GM18502 (cell line): ENCODE results near the gene CPNE4.

Source experiments
- ATAC-seq: cut with Tn5 transposase; IDR thresholded peaks from one replicate; pipeline ENCODE4 v1.9.1; 2021; ENCODE audit warnings: mild to moderate bottlenecking; ENCODE audit not compliant: unreplicated experiment, poor library complexity

Gene CPNE4

DNA sequence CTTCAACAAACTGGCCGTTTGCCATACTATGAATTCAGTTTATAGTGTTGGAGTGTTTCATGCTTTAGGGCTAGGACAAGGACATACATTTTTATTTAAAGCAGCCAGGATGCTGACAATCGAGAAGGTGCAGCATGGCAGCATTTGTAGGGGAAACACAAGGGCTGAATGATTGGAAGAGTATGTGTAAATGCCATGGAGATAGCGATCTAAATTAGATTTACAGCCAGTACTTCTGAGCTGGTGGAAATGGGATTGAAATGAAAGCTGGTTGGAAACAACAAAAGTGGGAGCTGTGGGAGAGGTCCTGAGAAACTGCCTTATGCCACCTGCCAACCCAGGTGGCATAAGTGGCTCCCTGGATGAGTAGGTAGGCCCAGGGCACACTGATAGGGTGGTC lies 322.2 kb downstream of the CPNE4 start:
- no peak for ATAC-seq

DNA sequence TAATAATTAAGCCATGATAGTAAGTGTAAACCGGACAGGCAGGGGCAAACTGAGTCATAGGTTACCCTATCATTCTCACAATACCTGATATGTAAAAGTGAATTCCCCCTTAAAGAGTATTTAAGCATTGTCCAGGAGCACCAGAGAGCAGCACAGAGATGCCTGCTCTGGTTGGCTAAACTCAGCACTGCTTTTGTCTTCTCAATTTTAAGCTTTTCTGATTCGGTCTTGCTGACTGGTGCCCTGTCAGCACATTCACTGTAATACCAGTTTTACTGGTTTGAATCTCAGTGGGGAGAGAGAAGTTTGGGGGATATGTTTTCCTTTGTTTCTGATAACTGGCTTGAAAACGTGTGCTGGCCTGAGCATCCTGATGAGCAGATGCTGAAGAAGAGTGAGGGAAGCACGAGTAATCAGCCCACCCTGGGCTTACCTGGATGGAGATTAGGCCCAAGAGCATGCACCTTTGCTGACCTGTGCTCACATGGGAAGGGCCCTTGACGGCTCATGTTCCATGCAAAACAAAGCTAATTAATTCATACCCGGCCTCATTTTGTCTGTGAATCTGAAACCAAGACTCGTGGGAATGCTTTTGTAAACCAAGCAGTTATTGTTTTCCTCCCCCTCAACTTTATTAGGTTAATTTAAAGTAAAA lies 323.6 kb downstream of the CPNE4 start:
- no peak for ATAC-seq

DNA sequence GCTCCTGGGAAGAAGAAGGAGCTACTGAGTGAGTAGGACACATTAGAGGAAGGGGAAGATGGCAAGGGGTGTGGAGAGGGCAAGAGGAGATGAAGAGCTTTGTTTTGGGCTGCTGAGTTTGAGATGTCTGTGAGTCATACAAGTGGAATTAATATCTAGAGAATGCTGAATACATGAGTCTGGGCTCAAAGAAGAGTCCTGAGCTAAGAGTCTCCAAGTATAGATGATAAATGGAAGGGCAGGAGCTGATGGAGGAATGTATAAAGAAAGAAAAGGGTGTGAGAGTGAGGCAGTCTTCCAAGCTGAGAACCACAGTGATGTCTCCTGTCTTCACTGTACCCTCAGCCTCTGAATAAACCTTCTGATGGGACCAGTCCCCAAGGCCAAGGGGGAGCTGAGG lies 326.6 kb downstream of the CPNE4 start:
- ATAC-seq: no peak

DNA sequence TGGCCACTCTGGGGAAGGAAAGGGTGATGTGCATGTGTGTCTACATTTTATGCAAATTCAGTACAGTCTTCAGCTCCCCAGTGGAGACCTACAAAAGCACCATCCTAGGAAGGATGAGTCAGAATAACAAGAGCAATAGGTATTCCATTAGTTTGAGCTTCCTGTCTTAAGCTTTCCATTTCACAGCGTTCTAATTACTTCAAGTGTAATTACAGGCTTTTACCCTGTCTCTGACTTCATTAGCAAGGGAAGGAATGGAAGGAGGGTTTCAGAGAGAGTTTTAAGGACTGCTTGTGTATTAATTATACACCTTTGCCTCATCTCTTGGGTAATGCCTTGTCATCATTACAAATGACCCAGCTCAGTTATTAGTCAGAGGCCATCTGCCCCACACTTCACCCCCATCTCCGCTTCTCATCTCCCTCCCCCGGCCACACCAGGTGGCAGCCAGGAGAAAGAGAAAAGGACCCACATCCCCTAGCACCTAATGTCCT lies 329.2 kb downstream of the CPNE4 start:
- peak; percentile 87 for ATAC-seq

DNA sequence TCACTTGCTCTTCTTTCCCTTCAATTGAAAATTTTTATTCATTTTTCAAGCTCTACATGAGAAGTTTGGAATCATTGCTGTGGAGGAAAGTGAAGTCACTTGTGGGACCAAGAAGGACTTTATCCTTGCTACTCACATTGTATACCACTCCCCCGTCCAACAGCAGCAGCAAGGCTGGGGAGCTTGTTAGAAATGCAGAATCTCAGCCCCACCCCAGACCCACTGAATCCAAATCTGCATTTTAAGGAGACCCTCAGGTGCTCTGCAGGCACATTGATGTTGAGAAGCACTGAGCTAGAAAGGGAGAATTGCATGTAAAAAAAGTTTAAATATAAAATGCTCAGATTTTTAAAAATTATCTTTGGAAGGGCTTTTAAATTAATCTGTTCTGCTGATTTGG lies 329.7 kb downstream of the CPNE4 start:
- ATAC-seq: no peak

DNA sequence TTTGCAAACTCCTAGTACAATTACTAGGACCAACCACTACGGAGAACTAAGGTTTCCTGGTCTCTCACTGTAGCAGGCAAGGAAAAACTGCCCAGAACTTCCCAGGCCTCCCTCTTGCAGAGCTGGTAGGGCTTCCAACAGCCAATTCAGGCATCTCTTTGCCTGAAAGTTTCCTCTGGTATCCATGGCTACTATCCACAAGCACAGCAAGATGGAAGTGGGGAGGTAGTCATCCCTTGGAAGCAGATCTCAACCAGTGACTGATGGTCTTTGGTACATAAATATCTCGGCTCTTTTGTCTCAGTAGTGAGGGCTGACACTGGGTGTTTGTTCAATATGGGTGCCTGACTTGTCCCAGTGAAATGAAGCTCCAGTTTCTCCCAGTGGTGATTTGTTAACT lies 330.7 kb downstream of the CPNE4 start:
- ATAC-seq: no peak

DNA sequence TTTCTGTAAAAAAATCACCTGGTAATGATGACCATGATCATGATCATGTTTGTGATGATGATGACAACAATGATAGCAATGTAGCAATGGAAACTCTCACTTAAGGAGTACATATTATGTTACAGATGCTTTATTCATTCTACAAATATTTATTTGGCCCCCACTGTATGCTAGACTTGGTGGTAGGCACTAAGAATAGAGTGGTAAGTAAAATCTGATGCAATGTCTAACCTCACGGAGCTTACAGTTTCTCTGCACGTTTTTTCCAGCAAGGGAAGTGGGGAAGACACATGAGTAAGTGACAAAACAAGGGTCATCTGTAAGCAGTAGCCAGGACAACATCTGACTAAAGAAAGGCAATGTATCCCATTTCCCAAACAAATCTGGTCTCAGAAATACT lies 332.7 kb downstream of the CPNE4 start:
- ATAC-seq: no peak

DNA sequence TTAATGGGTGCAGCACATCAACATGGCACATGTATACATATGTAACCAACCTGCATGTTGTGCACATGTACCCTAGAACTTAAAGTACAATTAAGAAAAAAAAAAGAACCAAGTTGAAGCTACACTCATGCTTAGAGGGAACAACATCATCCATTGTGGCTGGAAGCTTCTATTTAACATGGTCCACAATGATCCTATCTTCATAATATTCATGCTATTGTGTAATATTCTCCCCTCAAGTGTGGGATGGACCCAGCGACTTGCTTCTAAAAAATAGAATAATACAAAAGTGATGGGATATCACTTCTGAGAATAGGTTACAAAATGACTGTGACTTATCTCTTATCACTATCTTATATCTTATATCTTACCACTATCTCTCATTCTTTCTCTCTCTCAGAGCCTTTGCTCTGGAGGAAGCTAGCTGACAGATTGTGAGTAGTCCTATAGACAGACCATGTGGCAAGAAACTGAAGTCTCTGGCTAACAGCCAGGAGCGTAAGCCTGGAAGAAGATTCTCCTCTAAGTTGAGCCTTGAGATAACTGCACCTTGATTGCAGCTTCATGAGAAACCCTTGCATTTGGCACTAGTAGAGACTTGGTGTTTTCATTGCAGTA lies 333.6 kb downstream of the CPNE4 start:
- ATAC-seq: no peak

DNA sequence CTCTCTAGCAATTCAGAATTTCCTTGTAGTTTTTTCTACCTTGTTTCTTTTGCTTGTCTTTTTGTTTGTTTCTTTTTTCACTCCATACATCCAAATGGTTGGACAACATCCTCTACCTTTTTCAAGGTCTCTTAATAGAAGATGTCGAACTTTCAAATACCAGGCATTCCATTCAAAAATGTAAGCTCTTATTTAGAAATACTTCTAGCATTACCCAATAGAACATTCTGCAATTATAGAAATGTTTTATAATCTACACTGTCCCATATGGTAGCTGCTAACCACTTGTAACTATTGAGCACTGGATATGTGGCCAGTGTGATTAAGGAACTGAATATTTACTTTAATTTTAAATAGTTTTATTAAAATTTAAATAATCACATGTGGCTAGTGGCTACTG lies 335.8 kb downstream of the CPNE4 start:
- no peak for ATAC-seq

DNA sequence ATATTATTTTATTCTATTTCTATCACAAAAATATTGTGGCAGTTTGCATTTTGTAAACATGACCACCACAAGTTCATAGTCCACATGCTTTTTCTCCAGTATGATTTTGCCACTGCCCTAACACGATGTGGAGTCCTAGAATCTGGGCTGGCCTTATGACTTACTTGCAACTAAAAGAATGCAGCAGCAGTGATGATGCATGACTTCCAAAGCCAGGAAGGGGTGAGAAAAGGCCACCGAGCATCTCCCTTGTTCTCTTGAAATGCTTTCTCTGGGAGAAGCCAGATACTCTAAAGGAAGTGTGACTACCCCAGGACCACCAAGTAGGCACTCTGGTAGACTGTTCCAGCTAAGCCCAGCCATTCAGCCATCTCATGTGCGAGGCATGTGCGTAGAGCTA lies 340.4 kb downstream of the CPNE4 start:
- no peak for ATAC-seq

DNA sequence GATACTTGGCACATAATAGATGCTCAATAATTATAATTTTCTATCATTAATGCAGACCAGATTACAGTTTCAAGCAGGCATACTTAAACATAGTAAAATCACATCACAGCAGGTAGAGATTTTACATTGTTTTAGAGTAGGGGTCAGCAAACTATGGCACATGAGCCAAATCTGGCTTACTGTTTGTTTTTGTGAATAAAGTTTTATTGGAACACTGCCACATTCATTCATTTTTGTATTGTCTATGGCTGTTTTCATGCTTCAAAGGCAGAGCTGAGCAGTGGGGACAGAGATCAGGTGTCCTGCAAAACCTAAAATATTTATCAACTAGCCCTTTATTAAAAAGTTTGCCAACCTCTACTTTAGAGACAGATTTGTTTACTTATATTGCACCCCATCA lies 342.5 kb downstream of the CPNE4 start:
- no peak for ATAC-seq

DNA sequence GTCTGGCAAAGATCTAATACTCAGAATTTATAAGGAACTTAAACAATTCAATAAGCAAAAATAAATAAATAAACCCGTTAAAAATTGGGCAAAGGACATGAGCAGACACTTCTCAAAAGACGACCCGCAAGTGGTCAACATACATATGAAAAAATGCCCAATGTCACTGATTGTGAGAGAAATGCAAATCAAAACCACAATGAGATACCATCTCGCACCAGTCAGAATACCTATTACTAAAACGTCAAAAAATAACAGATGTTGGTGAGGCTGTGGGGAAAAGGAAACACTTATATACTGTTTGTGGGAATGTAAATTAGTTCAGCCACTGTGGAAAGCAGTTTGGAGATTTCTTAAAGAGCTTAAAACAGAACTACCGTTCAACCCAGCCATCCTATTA lies 344.0 kb downstream of the CPNE4 start:
- peak; percentile 71 for ATAC-seq

DNA sequence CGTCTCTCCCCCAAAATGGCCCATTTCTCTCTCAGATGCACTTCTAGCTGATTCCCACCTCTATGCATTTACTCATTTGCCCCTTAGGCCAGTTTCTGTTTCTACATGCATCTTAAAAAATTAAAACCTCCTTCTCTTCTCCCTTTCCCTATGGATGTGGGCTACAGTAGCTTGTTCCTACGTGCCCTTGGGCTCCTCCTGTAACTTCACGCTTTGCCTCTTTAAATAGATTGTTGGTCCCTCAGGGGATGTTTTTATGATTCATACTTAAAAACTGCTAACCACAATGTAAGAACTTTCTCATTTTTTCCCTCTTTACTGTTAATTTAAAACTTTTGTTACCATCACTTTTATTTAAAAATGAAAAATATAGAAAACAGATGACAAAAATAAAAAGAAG lies 346.4 kb downstream of the CPNE4 start:
- no peak for ATAC-seq

DNA sequence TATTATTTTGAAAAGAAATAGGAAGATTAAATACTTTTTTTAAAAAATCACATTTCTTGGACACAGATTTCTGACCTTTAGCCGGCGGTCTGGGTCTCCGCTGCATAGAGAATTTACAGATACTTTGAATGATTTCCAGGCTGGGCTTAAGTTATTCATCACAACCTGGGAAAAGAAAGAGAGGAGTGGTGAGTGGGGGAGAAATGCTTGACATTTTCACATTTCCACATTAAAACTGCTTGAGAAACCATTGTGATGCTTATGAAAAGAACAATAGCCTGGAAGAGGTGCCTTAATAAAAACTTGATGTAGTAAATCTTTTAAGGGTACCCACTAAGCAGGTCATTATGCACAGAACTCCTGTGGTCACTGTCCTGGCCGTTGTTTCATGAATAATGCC lies 365.2 kb downstream of the CPNE4 start:
- ATAC-seq: no peak

DNA sequence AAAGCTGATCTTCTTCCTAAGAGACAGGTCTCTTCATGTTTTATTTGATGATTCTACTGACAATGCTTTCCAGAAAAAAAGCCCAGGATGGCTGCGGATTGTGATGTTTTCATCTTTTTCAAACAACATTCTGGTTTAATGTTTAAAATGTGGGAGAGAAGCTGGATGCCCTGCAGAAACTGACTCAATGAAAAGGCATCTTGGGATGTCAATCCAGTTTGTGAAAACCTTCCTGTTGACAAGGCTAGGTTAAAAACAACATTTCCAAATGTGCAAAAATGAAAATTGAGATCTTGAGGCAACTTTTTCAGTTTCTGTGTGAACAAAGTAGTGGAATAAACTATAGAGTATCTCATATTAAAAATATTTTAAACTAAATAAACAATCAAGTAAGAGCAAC lies 376.0 kb downstream of the CPNE4 start:
- ATAC-seq: no peak

DNA sequence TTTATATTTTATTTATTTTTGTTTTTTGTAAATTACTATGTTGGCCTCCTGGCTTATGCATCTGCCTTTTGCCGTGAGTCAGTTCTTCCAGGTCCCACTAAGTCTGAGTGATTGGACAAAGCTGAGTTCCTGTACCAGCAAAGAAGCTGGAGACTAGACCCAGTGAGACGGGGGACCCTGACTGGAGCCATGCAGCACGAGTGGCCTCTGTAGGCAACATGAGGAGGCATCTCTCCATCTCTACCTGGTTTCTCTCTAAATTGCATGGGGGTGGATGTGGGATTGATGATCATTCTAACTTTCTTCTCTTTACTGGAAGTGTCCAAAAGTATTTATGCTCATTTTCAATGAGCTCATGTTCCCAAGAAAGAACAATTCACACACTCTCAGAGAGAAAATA lies 376.7 kb downstream of the CPNE4 start:
- ATAC-seq: no peak

DNA sequence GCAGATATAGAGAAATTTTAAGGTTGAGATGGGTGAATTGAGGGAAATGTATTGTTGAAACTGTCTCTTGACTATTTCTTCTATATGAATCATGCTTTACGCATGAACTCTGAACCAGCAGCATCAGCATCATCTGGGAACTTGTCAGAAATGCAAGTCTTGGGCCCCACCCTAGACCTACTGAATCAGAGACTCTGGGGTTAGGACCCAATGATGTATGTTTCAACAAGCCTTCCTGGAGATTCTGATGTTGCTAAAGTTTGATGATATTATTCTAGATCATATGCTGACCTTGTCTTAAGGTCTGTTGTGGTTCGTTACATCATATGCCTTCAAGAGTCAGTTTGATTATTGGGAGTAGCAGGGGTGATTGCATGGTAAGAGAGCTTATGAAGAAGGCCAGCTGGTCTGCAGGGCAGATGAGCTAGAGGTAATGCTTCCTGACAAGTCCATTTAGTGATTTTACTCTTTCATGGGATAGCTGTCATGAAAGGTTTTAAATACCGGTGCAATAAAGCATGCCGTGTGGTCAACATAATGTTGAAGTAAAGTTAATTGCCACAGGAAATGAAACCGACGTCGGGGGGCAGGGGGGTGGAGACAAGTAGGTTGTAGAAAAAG lies 379.6 kb downstream of the CPNE4 start:
- no peak for ATAC-seq

DNA sequence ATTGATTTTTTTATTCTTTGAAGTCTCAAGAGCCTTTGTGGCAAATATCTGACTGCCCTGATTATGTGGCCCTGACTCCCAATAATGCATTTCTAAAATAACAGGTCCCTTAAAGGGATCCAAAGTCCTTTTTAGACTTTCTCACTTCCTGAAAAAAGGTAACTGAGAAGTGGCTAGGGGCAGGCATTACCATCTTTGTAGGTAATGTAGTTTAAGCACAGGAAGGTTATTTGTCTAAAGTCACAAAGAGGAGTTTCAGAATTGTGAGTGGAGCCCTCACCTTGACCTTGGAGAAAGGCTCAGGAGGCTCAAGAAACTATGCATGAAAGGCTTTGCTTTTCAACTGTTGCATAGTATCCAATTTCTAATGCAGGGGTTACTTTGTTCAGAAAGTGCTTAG lies 389.2 kb downstream of the CPNE4 start:
- ATAC-seq: no peak

DNA sequence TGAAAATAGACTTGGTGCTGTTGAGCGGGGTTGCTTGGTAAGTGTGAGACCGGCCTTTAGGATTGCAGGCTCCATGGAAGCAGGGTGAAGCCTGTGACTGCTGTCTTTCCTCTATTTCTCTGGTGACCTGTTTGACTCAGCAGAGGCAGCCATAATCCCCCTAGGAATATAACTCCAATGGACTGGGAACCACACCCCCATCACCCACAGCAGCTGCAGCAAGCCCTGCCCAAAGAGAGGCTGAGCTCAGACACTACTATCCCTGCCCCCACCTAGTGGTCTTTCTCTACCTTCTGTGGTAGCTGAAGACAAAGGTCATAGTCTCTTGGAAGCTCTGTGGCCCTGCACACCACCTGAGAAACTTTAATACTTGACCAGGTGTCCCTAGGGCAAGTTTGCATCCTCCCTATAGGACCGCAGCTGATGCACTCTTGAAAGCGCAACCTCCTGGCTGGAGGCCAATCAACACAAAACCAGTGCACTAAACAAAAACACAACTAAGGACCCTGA lies 398.5 kb downstream of the CPNE4 start:
- ATAC-seq: no peak

DNA sequence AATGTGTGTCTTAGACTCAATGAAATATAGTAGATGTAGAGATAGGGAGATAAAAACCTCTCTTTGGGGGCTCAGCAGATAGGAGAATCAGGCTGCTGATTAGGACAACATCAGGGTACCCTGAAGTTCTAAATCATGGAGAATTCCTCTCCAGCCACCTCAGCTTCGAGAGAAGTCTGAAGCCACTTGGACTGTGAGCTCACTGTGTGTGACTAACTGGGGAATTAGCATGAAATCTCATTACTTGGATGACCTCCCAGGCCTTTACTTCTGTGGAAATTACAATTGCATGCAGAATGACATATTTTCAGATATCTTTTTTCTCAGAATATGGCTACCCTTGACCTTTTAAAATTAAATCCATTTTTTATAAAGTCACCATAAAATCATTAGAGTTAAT lies 404.0 kb downstream of the CPNE4 start:
- no peak for ATAC-seq

DNA sequence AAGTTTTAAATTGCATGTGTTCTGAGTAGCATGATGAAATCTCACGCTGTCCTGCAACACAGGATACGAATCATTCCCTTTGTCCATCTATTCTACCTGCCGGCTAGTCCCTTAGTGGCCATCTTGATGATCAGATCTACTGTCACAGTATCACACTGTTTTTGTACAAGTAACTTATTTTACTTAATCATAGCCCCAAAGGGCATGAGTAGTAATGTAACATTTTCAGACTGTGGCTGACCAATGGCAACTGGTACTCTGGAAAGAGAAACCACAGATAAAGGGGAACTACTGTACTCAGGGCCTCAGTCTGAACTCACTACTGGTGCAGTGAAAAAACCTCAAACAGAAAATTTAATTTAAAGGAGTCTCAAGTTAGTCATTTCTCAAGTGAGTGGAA lies 404.7 kb downstream of the CPNE4 start:
- ATAC-seq: peak; percentile 100

DNA sequence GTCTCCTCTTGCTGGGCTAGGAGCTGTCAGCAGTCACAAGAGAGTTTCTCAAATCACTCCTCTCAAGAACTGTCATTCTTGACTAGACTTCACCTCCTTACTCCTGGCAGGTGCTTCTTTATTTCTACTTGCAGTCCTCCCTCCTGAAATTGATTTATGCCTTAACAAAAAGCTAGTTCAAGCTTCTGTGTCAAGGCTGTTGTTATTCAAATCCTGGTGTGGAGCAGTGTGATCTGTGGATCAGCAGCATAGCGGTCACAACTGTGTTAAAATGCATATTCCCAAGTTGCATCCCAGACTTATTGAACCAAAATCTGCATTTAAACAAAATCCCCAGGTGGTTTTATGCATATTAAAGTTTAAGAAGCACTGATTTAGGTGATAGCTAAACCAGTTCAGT lies 411.4 kb downstream of the CPNE4 start:
- no peak for ATAC-seq
